ENCODE data around the gene PCSK6.
"Not testable (repeated sequence)": the region's sequence is repeated elsewhere in the genome, so short reads cannot be mapped to it uniquely, and the experiment has no call there.

Gene PCSK6

DNA sequence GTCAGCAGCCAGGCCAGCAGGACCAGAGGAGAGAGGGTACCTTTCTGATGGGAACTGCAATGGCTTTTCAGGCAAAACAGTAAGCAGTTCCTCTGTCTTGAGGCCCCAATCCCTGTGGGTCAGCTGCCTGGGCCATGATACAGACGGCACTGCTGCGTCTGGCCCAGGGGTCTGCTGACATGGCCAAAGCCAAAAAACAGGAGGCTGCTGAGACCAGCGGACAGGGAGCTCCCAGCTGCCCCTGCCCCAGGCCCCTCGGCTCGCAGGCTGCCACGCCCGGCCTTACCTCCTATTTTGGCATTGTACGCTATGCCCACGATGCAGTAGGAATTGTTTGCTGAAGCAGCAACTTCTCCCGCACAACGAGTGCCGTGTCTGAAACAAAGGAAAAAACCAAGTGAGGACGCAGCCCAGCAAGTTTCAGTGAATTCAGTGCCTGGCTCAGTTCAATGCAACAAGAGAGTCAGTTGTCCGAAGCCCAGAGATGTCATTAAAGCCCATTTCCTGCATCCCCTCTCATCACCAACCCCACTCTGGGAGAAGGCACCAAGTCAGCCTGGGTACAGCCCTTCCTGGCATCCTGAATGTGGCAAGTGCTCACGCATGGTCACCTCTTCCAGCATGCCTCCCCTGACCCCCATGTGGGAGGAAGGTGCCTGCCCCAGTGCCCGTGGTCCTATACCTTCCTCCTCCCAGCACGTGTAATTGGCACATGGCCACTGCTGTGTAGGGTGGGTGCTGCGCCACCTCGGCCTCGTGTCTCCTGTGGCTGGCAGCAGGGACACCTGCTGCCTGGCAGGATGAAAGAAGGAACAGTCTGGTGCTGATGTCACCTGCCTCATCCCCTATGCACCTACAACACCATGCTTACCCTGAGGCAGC is 61.7 kb downstream of the PCSK6 start:
- DNase-seq, result no peak

DNA sequence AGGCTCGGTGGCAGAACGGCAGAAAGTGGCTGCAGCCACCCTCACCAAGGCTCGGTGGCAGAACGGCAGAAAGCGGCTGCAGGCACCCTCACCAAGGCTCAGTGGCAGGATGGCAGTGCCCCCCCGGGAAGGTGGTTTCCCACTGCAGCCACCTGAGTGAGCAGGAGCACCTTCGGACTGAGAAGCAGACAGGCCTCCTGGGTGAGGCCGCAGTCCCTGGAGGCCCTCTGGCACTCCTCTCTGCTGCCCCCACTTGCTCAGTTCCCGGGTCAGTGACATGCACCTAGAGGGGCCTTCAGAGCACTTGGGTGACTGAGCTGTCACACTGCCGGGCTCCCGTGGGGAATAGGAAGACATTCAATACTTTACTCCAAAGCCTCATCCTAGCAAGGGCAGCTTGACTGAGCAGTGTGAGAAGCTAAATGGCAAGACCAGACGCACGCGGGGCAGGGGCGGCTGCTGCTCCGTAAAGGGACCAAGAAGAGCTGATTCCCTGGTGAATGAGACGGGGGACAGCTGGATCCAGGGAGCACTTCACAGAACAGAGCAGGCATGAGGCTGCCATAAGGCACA is 62.7 kb downstream of the PCSK6 start:
- no peak for DNase-seq

GRCh38 chr15:101425787-101426365 is 63.6 kb downstream of the PCSK6 start:
- DNase-seq, result no peak

DNA sequence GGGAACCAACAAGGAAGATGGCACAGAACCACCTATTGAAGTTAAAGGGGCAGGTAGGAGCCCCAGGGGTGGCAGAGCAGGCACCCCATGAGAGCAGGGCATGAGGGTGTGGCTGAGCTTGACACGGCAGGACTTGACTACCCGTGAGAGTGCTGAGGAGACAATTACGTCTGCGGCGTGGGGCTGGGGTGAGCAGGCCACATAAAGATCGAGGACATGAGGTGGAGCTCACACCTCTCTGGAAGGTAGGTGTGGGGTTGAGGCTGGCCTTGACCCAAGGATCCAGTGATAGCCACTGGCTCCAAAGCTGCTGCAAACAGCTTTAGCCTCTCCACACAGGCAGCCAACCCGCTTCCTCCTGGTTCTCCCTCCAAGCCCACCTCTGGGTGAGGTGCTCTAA is 64.5 kb downstream of the PCSK6 start:
- DNase-seq, result no peak

DNA sequence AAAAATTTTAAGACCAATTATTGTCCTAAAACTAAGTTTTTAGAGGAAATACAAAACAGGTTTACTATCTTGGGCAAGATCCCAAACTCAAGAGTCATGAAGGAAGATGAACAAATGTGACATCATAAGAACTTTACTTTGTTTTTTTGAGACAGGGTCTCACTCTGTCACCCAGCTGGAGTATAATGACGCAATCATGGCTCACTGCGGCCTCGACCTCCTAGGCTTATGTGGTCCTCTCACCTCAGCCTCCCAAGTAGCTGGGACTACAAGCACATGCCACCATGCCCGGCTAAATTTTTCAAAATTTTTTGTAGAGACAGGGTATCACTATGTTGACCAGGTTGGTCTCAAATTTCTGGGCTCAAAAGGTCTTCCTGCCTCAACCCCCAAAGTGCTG is 69.3 kb downstream of the PCSK6 start:
- no peak for DNase-seq

GRCh38 chr15:101416475-101416874 is 73.0 kb downstream of the PCSK6 start:
- not testable (repeated sequence) for DNase-seq

- no peak for DNase-seq
These were observed 76.3 kb downstream of the PCSK6 start for GRCh38 chr15:101413239-101413638.

DNA sequence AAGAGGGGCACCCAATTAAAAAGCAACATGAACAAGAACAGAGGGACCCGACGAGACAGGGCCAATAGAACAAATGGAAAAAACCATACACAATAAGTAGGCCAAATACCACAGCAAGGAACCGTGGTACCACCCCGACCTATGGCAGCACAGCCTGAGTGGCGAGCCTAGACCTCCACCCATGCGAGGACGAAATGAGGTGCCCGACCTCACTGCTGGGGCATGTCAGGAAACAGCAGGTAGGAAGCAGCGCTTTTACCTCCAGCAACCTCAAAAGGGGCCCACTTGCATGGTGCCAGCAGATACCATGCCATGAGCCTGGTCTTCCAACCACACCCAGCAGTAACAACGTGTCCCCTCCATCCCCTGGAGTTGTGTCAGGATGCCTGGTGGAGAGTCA is 77.9 kb downstream of the PCSK6 start:
- no peak for DNase-seq

- DNase-seq, result no peak
These were observed 78.4 kb downstream of the PCSK6 start for GRCh38 chr15:101411085-101411484.

- no peak for DNase-seq
These were observed 78.9 kb downstream of the PCSK6 start for GRCh38 chr15:101410612-101411011.

DNA sequence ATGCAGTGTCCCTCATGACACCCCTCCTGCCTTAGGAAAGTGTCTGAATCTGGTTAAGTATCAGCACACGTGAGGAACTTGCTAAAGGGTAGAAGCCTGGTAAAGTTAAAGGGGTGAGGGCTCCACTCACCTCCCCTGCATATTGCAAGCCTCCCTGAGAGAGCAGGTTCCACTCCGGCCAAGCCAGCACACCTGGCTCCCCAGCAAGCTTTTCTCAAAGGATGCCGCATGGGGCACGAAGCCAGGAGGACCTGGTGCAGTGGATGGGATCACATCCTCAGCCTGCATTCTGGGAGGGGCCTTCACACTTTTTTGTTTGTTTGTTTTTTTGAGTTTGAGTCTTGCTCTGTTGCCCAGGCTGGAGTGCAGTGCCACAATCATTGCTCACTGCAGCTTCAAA is 79.9 kb downstream of the PCSK6 start:
- DNase-seq, result no peak

DNA sequence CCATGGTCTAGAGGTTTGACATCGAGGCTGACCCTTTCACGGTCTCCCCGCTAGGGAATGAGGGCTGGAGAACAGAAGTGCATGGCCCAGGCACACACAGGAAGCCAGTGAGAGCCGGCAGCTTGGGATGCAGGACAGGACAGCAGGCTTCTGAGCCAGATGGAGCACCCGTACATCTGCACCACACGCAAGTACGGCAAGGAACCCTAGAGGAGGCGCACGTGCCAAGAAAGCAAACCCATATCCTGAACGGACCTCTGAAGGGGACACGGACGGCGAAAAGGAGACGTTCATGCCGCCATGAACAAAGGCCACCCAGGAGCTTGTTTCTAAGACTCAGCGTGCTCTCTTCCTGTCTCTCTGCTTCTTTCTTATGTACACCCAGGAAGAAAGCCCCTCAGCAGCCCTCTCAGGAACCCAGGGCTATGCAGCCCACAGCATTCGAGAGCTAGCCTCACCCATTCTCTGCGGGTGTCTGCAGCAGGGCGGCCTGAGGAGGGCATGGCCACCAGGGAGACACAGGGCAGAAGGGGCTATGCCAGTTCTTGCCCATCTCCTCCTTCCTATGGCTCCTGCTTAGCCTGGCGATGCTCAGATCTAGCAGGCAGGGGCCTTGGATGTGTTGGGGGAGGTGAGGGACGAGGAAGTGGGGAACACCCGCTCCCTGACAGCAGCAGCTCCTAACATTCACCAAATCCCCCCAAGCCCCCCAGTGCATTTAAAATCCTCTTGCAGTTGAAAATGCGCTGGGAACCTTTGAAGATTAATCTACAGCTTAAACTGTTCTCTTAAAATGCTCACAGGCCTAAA is 81.3 kb downstream of the PCSK6 start:
- no peak for DNase-seq

- no peak for DNase-seq
These were observed 82.1 kb downstream of the PCSK6 start for GRCh38 chr15:101407439-101407838.

DNA sequence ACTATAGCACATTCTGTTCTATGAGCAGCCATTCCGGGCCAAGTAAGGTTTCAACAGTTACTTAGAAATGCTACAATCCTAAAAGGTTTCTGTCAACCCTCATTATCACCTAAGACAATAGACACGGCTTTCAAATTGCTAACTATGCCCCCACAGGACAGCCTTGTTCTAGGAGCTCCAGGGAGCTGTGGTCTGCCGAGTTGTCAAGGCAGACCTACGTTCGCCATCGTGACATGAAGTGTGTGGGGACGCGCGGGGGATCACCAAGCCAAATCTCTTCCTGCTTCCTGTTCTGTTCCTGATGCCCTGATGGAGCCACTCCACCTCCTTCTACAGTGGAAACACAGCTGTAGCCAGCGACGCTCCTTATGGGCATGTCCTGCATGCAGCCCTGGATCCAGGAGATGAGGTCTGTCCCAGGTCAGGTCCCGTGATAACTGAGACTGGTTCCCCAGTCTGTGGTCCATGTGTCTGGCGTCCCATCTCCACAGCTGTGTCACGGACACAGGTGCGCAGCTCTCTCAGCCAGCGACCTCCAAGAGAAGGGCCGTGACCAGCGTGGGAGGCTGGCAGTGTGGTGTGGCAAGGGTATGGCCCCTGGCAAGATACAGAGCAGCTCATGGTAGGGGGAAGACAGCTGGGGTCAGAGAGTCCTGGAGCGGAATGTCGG is 82.8 kb downstream of the PCSK6 start:
- DNase-seq, result no peak

- no peak for DNase-seq
These were observed 83.5 kb downstream of the PCSK6 start for GRCh38 chr15:101406036-101406435.

DNA sequence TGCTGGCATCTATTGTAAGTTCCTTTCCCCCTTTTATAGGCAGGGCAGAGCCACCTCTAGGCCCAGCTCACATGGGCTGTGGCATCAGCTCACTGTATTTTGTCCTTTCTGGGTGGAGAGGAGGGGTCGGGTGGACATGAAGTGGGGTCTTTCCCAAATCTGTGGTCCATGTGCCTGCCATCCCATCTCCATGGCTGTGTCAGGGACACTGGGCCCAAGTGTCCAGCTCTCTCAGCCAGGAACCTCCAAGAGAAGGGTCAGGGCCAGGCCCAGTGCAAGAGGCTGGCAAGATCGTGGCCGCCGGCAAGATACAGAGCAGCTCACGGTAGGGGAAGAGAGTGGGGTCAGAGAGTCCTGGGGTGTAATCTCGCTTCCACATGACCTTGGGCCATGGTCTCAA is 85.3 kb downstream of the PCSK6 start:
- DNase-seq, result no peak

GRCh38 chr15:101402883-101403282 is 86.6 kb downstream of the PCSK6 start:
- DNase-seq, result not testable (repeated sequence)

GRCh38 chr15:101401286-101401685 is 88.2 kb downstream of the PCSK6 start:
- DNase-seq, result no peak

DNA sequence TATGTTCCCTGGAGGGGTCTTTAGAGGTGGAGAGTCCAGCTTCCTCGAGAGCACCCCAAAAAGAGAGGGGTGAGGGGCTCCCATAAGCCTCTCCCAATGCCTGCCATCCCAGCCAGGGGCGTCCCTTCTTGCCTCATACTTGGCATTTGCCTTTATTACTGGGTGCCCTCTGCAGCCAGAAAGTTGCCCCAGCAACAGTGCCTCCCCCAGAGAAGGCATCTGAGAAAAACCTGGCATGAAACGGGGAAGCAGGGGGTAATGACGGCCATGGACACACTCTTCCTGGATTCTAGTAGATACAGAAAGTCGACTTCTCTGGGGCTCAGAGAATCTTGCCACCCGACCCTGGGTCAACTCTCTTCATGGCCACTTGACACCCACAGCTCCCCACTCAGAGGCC is 90.1 kb downstream of the PCSK6 start:
- no peak for DNase-seq

DNA sequence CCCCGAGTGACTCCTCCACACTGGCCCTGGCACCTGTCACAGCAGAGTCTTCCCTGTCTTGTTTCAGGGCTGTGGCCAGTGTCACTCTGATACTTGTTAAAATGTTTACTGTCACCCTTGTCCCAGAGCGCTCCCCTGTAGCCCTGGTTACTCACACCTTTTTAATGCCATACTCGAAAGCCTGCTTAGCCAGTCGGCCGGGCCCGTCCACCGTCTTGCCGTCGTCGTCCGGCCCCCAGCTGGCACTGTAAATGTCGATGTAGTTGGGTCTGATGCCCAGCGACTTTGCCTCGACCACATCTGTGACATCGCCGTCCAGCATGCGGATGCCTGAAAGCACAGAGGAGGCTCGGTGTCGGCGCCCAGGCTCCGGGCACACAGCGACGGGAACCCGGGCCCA is 91.3 kb downstream of the PCSK6 start:
- DNase-seq, result no peak

DNA sequence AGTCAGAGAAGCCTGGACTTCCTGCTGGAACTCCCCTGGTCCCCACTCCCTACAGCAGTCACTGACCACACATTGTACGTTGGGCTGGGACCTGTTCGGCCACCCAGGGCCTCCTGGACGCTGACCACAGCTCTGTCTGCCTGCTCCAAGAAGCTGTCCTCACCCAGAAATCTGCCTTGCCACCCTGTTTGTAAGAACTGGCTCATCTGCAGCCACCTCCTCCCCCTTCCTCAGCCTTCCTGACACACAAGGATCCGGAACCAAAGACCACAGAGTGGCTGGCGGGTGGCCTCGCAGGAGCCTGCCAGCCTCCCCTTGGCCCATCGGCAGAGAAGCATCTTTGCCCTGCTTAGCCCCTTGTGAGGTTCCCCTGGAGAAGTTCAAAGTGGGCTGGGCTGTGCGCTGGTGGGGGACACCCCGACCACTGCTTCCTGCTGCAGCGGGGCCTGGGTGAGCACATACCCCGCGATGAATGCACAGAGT is 91.9 kb downstream of the PCSK6 start:
- DNase-seq, result no peak

DNA sequence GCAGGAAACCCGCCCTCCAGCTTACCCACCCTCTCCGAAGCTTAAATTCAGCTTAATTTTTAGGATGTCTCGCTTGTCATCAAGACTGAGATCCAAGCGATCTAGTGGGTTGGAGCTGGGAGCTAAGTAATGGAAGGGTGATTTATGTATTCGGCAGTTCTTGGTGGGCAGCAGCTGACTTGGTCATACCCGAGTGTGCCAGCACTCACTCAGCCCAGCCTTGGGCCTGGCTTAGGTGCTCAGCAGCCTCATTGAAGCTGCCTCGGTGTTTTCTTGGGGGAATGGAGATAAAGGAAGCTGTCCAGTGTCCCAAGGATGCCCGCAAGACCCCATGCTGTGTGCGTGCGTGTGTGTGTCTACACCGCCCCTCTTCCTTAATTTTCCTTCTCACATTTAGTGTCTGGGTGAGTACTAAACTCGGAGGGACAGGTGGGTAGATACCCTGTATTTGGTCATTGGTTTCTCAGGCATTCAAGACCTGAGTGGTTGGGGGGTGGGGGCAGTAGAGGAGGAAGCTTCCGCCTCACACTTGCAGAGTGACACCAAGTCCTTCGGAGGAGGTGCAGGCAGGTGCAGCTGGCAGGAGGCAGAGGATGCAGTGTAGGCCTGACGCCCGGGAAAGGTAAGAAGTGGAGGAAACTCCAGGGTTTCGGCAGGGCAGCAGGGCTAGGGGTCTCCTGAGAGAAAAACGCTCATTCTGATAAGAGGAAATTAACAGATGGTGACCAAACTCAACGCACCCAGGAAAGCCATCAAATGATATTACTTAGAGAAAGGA is 92.8 kb downstream of the PCSK6 start:
- DNase-seq, result no peak

Measured in stimulated activated CD4-positive, alpha-beta T cell treated with anti-CD3 and anti-CD28 coated beads, Interleukin-2, amount 100 ng/mL, for 48 hours (primary cell).